GM12878 (cell line): ENCODE measurements around the gene LOXL3.

Source experiments
- CBFB ChIP-seq: IDR thresholded peaks from 2 replicates; pipeline ENCODE4 v1.6.1; 2016; ENCODE audit warnings: antibody characterized with exemption, low read depth
- CREB1 ChIP-seq: IDR thresholded peaks from 2 replicates; pipeline ENCODE4 v1.6.1; 2012; ENCODE audit warnings: low read depth, mild to moderate bottlenecking, inconsistent platforms
- CREM ChIP-seq: IDR thresholded peaks from 2 replicates; pipeline ENCODE4 v1.6.1; 2014; ENCODE audit warnings: antibody characterized with exemption, low read depth
- CTCF ChIP-seq, 3 experiments: IDR thresholded peaks in 2 of 3; conservative IDR thresholded peaks in 1 of 3; 2 replicates each; pipeline ENCODE4 v1.5.1; 2011; ENCODE audit warnings: low read depth in 3 of 3, low read length in 3 of 3, mild to moderate bottlenecking in 3 of 3, control low read depth in 2 of 3, moderate library complexity in 2 of 3, inconsistent platforms in 1 of 3, mixed read lengths in 1 of 3; ENCODE audit not compliant: control insufficient read depth in 2 of 3, insufficient read depth in 1 of 3; ENCODE audit errors: extremely low read depth in 1 of 3
- ELK1 ChIP-seq: IDR thresholded peaks from 2 replicates; pipeline ENCODE4 v1.6.1; 2012; ENCODE audit warnings: low read depth, low read length, improper control_type of control experiment
- EZH2 ChIP-seq: IDR thresholded peaks from 2 replicates; pipeline ENCODE4 v1.6.1; 2012; ENCODE audit warnings: low read depth, mild to moderate bottlenecking, control low read depth, inconsistent platforms, low read length, borderline replicate concordance; ENCODE audit not compliant: control insufficient read depth
- FOXK2 ChIP-seq: fragments of 450-650 bp; IDR thresholded peaks from 2 replicates; pipeline ENCODE4 v1.6.1; 2017; ENCODE audit warnings: mild to moderate bottlenecking, moderate library complexity
- MYC ChIP-seq: IDR thresholded peaks from 2 replicates; pipeline ENCODE4 v1.6.1; 2011; ENCODE audit warnings: mild to moderate bottlenecking, low read length, moderate library complexity, inconsistent platforms; ENCODE audit not compliant: insufficient read depth, insufficient replicate concordance, insufficient read length, severe bottlenecking
- NBN ChIP-seq: fragments of 450-650 bp; IDR thresholded peaks from 2 replicates; pipeline ENCODE4 v1.6.1; 2016
- NR2F1 ChIP-seq: fragments of 450-650 bp; conservative IDR thresholded peaks from 2 replicates; pipeline ENCODE4 v1.6.1; 2017; ENCODE audit warnings: mild to moderate bottlenecking
- PAX8 ChIP-seq: fragments of 450-650 bp; IDR thresholded peaks from 2 replicates; pipeline ENCODE4 v1.6.1; 2017; ENCODE audit warnings: mild to moderate bottlenecking, moderate library complexity
- POLR2AphosphoS2 ChIP-seq: IDR thresholded peaks from 2 replicates; pipeline ENCODE4 v1.6.1; 2011; ENCODE audit warnings: low read depth, mild to moderate bottlenecking, low read length, improper control_type of control experiment, moderate library complexity
- SP1 ChIP-seq: IDR thresholded peaks from one replicate; pipeline ENCODE4 v1.6.1; 2011; ENCODE audit warnings: low read depth, low read length
- SREBF2 ChIP-seq: IDR thresholded peaks from 2 replicates; pipeline ENCODE4 v1.6.1; 2012; ENCODE audit warnings: mild to moderate bottlenecking, low read length

- TF ChIP-seq CTCF (IDR thresholded peaks at IDR 0.05 in 2 of 3, conservative IDR thresholded peaks at IDR 0.05 in 1 of 3; ENCODE audit: control insufficient read depth in 2 of 3, extremely low read depth in 1 of 3, insufficient read depth in 1 of 3, low read depth in 3 of 3, low read length in 3 of 3): no peak
- TF ChIP-seq PAX8: no peak
- TF ChIP-seq CREM: no peak
- TF ChIP-seq MYC: no peak
- TF ChIP-seq POLR2AphosphoS2: no peak
- no peak for TF ChIP-seq EZH2
- no peak for TF ChIP-seq NR2F1
- TF ChIP-seq CBFB: no peak
- no peak for TF ChIP-seq CREB1
- TF ChIP-seq FOXK2: no peak
- TF ChIP-seq NBN: no peak
- TF ChIP-seq ELK1: no peak
- no peak for TF ChIP-seq SREBF2
- TF ChIP-seq SP1: no peak
Observed at GRCh38 chr2:74522516-74522915, 31.2 kb downstream of the LOXL3 start.
